Activated CD4-positive, CD25-positive, alpha-beta regulatory T cell treated with anti-CD3 and anti-CD28 coated beads, Interleukin-2, amount 50 U/mL, for 16 hours (primary cell): Measurements from ENCODE around the gene MAP3K10.

Experiments used
- DNase-seq: peaks from one replicate; pipeline ENCODE4 v3.0.0-alpha.2; 2020; ENCODE audit warnings: low read depth, low spot score

Gene MAP3K10

DNA sequence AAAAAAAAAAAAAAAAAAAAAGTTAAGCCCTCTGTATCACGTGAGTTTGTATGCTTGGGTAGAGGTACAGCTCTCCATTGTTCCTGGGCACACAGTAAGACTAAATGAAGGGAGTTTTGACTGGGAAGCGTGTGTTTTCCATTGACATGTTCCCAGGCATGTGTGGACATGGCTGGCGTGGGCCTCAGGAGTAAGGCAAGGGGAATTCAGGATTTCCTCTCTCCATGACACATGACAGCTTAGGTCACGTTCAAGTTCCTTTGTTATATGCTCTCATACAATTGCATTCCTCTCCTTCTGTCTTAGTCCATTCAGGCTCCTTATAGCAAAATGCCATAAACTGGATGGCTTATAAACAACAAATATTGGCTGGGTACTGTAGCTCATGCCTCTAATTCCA, 17.1 kb upstream of the MAP3K10 start:
- DNase-seq = no peak

- DNase-seq = no peak
Observed at GRCh38 chr19:40175820-40176219, 15.4 kb upstream of the MAP3K10 start.

DNA sequence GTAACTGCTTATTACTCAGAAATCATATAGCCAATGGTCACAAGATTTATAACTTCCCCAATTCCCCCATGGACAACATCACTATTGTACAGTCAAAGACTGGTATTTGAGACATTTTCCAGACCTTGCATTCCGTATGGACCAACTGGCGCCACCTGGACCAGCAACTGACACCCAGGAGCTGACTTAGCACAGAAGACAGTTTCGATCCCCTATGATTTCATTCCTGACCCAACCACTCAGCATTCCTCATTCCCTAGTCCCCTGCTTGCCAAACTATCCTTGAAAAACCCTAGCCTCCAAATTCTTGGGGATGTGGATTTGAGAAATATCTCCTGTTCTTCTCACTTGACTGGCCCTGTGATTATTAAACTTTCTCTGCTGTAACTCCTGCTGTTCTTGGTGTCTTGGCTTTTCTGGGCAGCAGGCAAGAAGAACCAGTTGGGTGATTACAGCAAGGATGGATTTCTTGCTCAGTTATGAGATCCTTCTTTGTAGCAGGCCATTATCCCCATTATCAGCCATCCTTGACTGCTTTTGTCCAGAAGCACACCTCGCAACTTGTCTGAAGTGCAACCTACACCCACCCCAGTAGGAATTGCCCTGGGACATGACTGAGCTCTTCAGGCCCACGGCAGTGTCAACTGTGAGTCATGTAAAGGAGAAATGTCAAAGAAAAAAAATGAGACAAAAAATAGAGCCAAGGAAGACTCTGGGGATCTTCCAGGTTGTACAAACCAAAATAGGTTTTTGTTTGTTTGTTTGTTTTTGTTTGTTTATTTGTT, 13.7 kb upstream of the MAP3K10 start:
- DNase-seq = no peak

GRCh38 chr19:40178756-40179155, 12.5 kb upstream of the MAP3K10 start:
- DNase-seq = no peak

- no peak for DNase-seq
Observed at GRCh38 chr19:40184273-40184672, 7.0 kb upstream of the MAP3K10 start.

DNA sequence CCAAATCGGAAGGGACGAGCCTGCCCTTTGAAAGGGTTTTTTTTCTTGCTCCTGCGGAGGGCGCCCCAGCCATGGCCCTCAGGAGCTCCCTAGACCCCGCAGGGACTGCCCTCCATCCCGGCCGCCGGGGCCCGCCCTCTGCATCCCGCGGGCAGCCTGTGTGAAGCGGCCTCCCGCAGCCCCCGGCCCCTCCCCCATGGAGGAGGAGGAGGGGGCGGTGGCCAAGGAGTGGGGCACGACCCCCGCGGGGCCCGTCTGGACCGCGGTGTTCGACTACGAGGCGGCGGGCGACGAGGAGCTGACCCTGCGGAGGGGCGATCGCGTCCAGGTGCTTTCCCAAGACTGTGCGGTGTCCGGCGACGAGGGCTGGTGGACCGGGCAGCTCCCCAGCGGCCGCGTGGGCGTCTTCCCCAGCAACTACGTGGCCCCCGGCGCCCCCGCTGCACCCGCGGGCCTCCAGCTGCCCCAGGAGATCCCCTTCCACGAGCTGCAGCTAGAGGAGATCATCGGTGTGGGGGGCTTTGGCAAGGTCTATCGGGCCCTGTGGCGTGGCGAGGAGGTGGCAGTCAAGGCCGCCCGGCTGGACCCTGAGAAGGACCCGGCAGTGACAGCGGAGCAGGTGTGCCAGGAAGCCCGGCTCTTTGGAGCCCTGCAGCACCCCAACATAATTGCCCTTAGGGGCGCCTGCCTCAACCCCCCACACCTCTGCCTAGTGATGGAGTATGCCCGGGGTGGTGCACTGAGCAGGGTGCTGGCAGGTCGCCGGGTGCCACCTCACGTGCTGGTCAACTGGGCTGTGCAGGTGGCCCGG, 815 bp downstream of the MAP3K10 start:
- no peak for DNase-seq

- no peak for DNase-seq
Observed at GRCh38 chr19:40192758-40193586, 1.7 kb downstream of the MAP3K10 start.

GRCh38 chr19:40193587-40193849, 2.3 kb downstream of the MAP3K10 start:
- no peak for DNase-seq

GRCh38 chr19:40198272-40198990, 7.2 kb downstream of the MAP3K10 start:
- no peak for DNase-seq

GRCh38 chr19:40200341-40201099, 9.3 kb downstream of the MAP3K10 start:
- DNase-seq = no peak

- DNase-seq = no peak
Observed at GRCh38 chr19:40204381-40204780, 13.2 kb downstream of the MAP3K10 start.

DNA sequence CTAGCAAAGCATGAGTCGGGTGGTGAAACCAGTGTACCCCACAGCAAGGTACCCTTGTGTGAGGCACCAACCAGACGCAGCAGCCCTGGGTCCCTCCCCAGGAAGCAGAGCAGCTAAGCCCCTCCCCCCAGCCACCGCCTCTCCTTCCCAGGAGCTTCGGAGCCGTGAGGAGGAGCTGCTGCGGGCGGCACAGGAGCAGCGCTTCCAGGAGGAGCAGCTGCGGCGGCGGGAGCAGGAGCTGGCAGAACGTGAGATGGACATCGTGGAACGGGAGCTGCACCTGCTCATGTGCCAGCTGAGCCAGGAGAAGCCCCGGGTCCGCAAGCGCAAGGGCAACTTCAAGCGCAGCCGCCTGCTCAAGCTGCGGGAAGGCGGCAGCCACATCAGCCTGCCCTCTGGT, 14.5 kb downstream of the MAP3K10 start:
- no peak for DNase-seq

GRCh38 chr19:40208602-40209001, 17.4 kb downstream of the MAP3K10 start:
- no peak for DNase-seq

DNA sequence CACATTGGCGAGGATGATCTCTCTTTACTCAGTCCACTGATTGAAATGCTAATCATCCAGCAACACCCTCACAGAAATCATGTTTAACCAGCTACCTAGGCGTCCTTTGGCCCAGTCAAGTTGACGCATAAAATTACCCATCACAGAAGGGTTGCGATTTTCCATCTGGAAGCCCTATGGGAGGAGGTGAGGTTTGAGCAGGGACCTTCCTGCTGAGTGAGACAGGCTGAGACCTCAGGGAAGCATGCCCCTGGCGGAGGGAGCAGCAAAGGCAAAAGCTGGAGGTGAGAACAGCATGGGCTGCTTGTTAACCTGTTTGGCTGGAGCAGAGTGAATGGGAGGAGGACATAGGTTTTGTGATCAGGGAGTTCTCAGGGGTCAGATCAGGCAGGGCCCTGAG, 19.7 kb downstream of the MAP3K10 start:
- no peak for DNase-seq

DNA sequence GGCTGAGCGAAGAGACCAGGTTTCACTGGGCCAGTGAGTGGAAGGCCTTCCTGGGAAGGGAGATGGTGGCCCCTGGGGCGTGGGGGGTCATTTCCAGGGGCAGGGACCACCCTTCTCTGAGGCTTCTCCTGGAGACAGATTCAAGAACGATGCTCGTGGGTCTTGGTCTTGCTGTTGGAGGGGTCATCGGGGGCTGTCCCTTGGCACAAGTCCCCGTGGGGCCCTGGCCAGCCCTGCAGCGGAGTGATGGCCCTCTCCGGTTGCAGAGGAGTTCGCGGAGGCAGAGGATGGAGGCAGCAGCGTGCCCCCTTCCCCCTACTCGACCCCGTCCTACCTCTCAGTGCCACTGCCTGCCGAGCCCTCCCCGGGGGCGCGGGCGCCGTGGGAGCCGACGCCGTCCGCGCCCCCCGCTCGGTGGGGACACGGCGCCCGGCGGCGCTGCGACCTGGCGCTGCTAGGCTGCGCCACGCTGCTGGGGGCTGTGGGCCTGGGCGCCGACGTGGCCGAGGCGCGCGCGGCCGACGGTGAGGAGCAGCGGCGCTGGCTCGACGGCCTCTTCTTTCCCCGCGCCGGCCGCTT, 22.1 kb downstream of the MAP3K10 start:
- no peak for DNase-seq

GRCh38 chr19:40213882-40214570, 22.8 kb downstream of the MAP3K10 start:
- DNase-seq = no peak

- no peak for DNase-seq
Observed at GRCh38 chr19:40214936-40215335, 23.7 kb downstream of the MAP3K10 start.

DNA sequence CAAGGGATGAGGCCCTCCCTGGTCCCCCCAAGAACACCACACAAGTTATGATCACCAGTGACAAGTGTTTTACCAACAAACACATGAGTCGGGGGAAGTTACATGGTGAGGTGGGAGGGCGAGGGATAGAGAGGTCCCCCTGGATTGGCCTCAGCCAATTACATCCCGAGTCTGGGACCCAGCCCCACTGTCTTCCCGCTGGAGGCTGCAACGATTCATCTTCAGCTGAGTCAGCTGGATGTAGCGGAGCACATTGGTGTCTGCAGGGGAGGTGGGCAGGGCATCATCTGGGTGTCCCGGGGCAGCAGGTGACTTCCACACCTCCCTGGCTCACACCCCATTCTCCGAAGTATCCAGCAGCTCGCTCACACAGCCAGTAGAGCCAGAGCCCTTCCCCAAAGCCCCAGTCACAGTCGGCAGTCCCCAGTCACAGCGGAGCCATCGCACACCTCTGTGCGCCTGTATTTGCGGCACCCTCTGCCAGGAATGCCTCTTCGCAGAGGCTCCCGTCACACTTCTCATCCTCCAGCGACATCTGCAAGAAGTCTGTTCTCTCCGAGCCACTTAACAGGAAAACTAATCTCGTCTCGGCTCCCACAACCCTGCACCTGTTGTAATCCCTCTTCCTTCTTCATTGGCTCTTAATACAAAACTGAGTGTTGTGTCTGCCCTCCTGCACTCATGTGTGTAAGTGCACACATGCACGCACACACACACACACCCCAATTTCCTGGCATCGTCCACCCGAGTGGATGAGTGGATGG, 25.0 kb downstream of the MAP3K10 start:
- DNase-seq = no peak

GRCh38 chr19:40216777-40217026, 25.5 kb downstream of the MAP3K10 start:
- DNase-seq = no peak
